Measurements from ENCODE around the gene SCN3A.

The SCN3A gene

GRCh38 chr2:165105926-165106325 is 97.9 kb downstream of the SCN3A start:
- DNase-seq (ENCODE audit: low read depth) = no peak
- no peak overlapping the region for H3K4me3 ChIP-seq (ENCODE audit: low read depth, low read length)
- TF ChIP-seq CTCF (conservative IDR thresholded peaks at IDR 0.05; ENCODE audit: low read depth, low read length) = no peak

GRCh38 chr2:165087933-165088901 is 115.6 kb downstream of the SCN3A start:
- DNase-seq (ENCODE audit: low read depth) = no peak
- no peak overlapping the region for H3K4me3 ChIP-seq (ENCODE audit: low read depth, low read length)
- TF ChIP-seq CTCF (conservative IDR thresholded peaks at IDR 0.05; ENCODE audit: low read depth, low read length) = no peak

GRCh38 chr2:165086337-165086736 is 117.5 kb downstream of the SCN3A start:
- no peak overlapping the region for H3K4me3 ChIP-seq (ENCODE audit: low read depth, low read length)
- no peak for DNase-seq (ENCODE audit: low read depth)
- TF ChIP-seq CTCF (conservative IDR thresholded peaks at IDR 0.05; ENCODE audit: low read depth, low read length) = no peak

- TF ChIP-seq CTCF (conservative IDR thresholded peaks at IDR 0.05; ENCODE audit: low read depth, low read length) = no peak
- no peak overlapping the region for H3K4me3 ChIP-seq (ENCODE audit: low read depth, low read length)
- DNase-seq (ENCODE audit: low read depth) = no peak
These were observed 120.5 kb downstream of the SCN3A start for GRCh38 chr2:165083326-165083725.

- no peak overlapping the region for H3K4me3 ChIP-seq (ENCODE audit: low read depth, low read length)
- DNase-seq (ENCODE audit: low read depth) = no peak
- no peak for TF ChIP-seq CTCF (conservative IDR thresholded peaks at IDR 0.05; ENCODE audit: low read depth, low read length)
These were observed 121.4 kb downstream of the SCN3A start for GRCh38 chr2:165082479-165082878.

GRCh38 chr2:165081276-165081675 is 122.6 kb downstream of the SCN3A start:
- DNase-seq (ENCODE audit: low read depth) = no peak
- no peak overlapping the region for H3K4me3 ChIP-seq (ENCODE audit: low read depth, low read length)
- TF ChIP-seq CTCF (conservative IDR thresholded peaks at IDR 0.05; ENCODE audit: low read depth, low read length) = no peak

GRCh38 chr2:165079432-165079831 is 124.4 kb downstream of the SCN3A start:
- no peak for TF ChIP-seq CTCF (conservative IDR thresholded peaks at IDR 0.05; ENCODE audit: low read depth, low read length)
- DNase-seq (ENCODE audit: low read depth) = no peak
- H3K4me3 ChIP-seq (ENCODE audit: low read depth, low read length) = no peak overlapping the region

Measured in choroid plexus epithelial cell (primary cell).